Tibial nerve (tissue), 4 donors: ENCODE results near the gene CWC22. TPM values are rescaled to one million over a fixed set of nuclear protein-coding genes. Genes with fewer than 3 reads are reported as not detected.

Experiments used
- DNase-seq, 2 donors: peaks; one replicate each; pipeline ENCODE4 v3.0.0-alpha.2; 2019; ENCODE audit warnings: low spot score in 2 of 2
- H3K27ac ChIP-seq, 4 donors: fragments of 200-600 bp; sonication (generic) in 3 of 4; one replicate each; pipeline ENCODE4 v1.5.1; 2017 to 2019; ENCODE audit warnings: mild to moderate bottlenecking in 1 of 4
- H3K27me3 ChIP-seq, 2 donors: fragments of 200-600 bp; sonication (generic) in 1 of 2; one replicate each; pipeline versions ENCODE4 v1.5.1 to v1.6.0; 2017 to 2019
- H3K36me3 ChIP-seq, 3 donors: fragments of 200-600 bp; sonication (generic); one replicate each; pipeline ENCODE4 v1.5.1; 2018 to 2019
- H3K4me1 ChIP-seq, 4 donors: fragments of 200-600 bp; sonication (generic) in 3 of 4; one replicate each; pipeline ENCODE4 v1.5.1; 2017 to 2019
- H3K4me3 ChIP-seq, 4 donors: fragments of 200-600 bp; sonication (generic) in 3 of 4; one replicate each; pipeline ENCODE4 v1.5.1; 2017 to 2019; ENCODE audit warnings: mild to moderate bottlenecking in 1 of 4, moderate library complexity in 1 of 4
- H3K9me3 ChIP-seq, 4 donors: fragments of 200-600 bp; sonication (generic) in 3 of 4; one replicate each; pipeline ENCODE4 v1.5.1; 2017 to 2019
- CTCF ChIP-seq, 5 experiments: fragments of 200-600 bp in 3 of 5; fragments of 450-650 bp in 2 of 5; sonication (generic) in 3 of 5; IDR thresholded peaks; one replicate each; pipeline ENCODE4 v1.5.1; 2016 to 2019; ENCODE audit warnings: antibody characterized with exemption in 5 of 5, mild to moderate bottlenecking in 3 of 5, moderate library complexity in 2 of 5
- EP300 ChIP-seq, 2 donors: sonication (generic); formaldehyde crosslinking; IDR thresholded peaks; one replicate each; pipeline ENCODE4 v1.6.1; 2017; ENCODE audit warnings: antibody characterized with exemption in 2 of 2, mild to moderate bottlenecking in 1 of 2
- POLR2A ChIP-seq, 2 donors: fragments of 450-650 bp; IDR thresholded peaks; one replicate each; pipeline ENCODE4 v1.6.1; 2017; ENCODE audit warnings: antibody characterized with exemption in 2 of 2, mild to moderate bottlenecking in 2 of 2, moderate library complexity in 2 of 2
- WGBS, 2 donors: methylation state at CpG; one replicate each; pipeline ENCODE4 v1.1.5; 2018; 5-methylcytosine and 5-hydroxymethylcytosine counted together
- small RNA-seq: library from RNA; depleted of rRNA; stranded (forward); fragments of <200 nt; gene quantifications from one replicate; pipeline ENCODE3, GENCODE V24; 2016
- total RNA-seq, 4 donors: library from RNA; depleted of rRNA; stranded (reverse); fragments of >200 nt; gene quantifications; one replicate each; pipeline ENCODE4 v1.1.0, GENCODE V29; 2016

CWC22 gene
- total RNA-seq, 4 donors from 2014 or later, result 20.6 to 26.0 (median 22.9) TPM

GRCh38 chr2:179909845-179910734, 97.0 kb downstream of the CWC22 start:
- H3K27ac ChIP-seq, result no peak overlapping the region
- no peak overlapping the region for H3K4me3 ChIP-seq
- no peak for DNase-seq
- no peaks in the 10 kb centered on the region for H3K36me3 ChIP-seq
- no peaks in the 10 kb centered on the region for H3K4me1 ChIP-seq
- no peaks in the 10 kb centered on the region for H3K9me3 ChIP-seq
- no peak for TF ChIP-seq CTCF (IDR thresholded peaks at IDR 0.05)
- no peak for TF ChIP-seq EP300 (IDR thresholded peaks at IDR 0.05)
- TF ChIP-seq POLR2A (IDR thresholded peaks at IDR 0.05), result no peak
- 61 to 73% methylated on average over 6 of the region's 6 CpGs for whole genome bisulfite sequencing, 2 donors
- no peaks in the 10 kb centered on the region for H3K27me3 ChIP-seq

GRCh38 chr2:179900655-179901054, 106.4 kb downstream of the CWC22 start:
- Histone ChIP-seq H3K27ac (no peak overlapping the region), H3K9me3 (peaks cover 0 to 15% (median 0%) of the 10 kb centered on the region in 4 donors), H3K27me3 (no peaks in the 10 kb centered on the region), H3K4me1 (no peaks in the 10 kb centered on the region), H3K4me3 (no peak overlapping the region), H3K36me3 (no peaks in the 10 kb centered on the region)
- 62 to 66% methylated on average over 5 of the region's 5 CpGs for whole genome bisulfite sequencing, 2 donors
- no peak for DNase-seq
- TF ChIP-seq POLR2A (IDR thresholded peaks at IDR 0.05) (no peak), EP300 (IDR thresholded peaks at IDR 0.05) (no peak), CTCF (IDR thresholded peaks at IDR 0.05) (no peak)

GRCh38 chr2:179899666-179900065, 107.4 kb downstream of the CWC22 start:
- Histone ChIP-seq H3K27me3 (no peaks in the 10 kb centered on the region), H3K36me3 (no peaks in the 10 kb centered on the region), H3K4me1 (no peaks in the 10 kb centered on the region), H3K4me3 (no peak overlapping the region), H3K9me3 (peaks cover 0 to 15% (median 0%) of the 10 kb centered on the region in 4 donors), H3K27ac (no peak overlapping the region)
- WGBS, 2 donors, result 88 to 90% methylated on average over 1 of the region's 1 CpG
- TF ChIP-seq CTCF (IDR thresholded peaks at IDR 0.05) (no peak), POLR2A (IDR thresholded peaks at IDR 0.05) (no peak), EP300 (IDR thresholded peaks at IDR 0.05) (no peak)
- no peak for DNase-seq

GRCh38 chr2:179898873-179899272, 108.2 kb downstream of the CWC22 start:
- no peak for DNase-seq
- Histone ChIP-seq H3K36me3 (no peaks in the 10 kb centered on the region), H3K9me3 (peaks cover 0 to 11% (median 0%) of the 10 kb centered on the region in 4 donors), H3K4me1 (no peaks in the 10 kb centered on the region), H3K27me3 (no peaks in the 10 kb centered on the region), H3K4me3 (no peak overlapping the region), H3K27ac (no peak overlapping the region)
- TF ChIP-seq POLR2A (IDR thresholded peaks at IDR 0.05) (no peak), EP300 (IDR thresholded peaks at IDR 0.05) (no peak), CTCF (IDR thresholded peaks at IDR 0.05) (no peak)
- WGBS, 2 donors, result 75 to 83% methylated on average over 4 of the region's 4 CpGs

Small RNA genes within 50 kb of the gene (small RNA-seq; reads per million reads assigned to genes)
- not detected for gene RF00416

Other genes starting within 250 kb of the CWC22 start
- 1 to 10 TPM; 1.2 to 3.9 (median 2.6) TPM for gene ZNF385B, start 145.7 kb downstream of the CWC22 start, total RNA-seq